Measurements from ENCODE around the gene PHF20.

DNA sequence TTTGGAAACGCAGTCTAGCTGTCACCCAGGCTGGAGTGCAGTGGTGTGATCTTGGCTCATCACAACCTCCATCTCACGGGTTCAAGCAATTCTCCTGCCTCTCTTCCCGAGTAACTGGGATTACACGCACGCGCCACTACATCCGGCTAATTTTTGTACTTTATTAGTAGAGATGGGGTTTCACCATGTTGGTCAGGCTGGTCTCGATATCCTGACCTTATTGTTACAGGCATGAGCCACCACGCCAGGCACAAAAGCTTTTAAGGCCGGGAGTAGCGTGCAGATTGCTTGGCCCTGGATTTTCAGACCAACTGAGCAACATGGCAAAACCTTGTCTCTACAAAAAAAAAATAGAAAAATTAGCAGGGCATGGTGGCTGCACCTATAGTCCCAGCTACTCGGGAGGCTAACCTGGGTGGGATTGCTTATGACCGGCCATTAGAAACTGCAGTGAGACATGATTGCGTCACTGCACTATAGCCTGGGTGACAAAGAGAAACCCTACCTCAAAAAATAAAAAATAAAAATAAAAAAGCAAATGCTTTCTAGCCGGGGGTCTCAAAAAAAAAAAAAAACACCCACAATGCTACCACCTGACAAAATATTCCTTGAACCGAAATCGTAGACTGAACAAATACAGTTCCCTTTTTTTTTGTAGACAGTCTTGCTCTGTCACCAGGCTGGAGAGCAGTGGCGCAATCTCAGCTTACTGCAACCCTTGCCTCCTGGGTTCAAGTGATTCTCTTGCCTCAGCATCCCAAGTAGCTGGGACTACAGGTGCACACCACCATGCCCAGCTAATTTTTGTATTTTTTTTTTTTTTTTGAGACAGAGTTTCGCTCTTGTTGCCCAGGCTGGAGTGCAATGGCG lies 44.7 kb upstream of the PHF20 start:
- TF ChIP-seq, protein P1, sequence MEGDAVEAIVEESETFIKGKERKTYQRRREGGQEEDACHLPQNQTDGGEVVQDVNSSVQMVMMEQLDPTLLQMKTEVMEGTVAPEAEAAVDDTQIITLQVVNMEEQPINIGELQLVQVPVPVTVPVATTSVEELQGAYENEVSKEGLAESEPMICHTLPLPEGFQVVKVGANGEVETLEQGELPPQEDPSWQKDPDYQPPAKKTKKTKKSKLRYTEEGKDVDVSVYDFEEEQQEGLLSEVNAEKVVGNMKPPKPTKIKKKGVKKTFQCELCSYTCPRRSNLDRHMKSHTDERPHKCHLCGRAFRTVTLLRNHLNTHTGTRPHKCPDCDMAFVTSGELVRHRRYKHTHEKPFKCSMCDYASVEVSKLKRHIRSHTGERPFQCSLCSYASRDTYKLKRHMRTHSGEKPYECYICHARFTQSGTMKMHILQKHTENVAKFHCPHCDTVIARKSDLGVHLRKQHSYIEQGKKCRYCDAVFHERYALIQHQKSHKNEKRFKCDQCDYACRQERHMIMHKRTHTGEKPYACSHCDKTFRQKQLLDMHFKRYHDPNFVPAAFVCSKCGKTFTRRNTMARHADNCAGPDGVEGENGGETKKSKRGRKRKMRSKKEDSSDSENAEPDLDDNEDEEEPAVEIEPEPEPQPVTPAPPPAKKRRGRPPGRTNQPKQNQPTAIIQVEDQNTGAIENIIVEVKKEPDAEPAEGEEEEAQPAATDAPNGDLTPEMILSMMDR (IDR thresholded peaks at IDR 0.05), result no peak
- TF ChIP-seq POLR2A (IDR thresholded peaks at IDR 0.05), result no peak

Measured in breast epithelium (tissue), 3 donors.